Mammary epithelial cell (primary cell): Measurements from ENCODE around the gene MYO15A.

Experiments
- EZH2 ChIP-seq: IDR thresholded peaks from 2 replicates; pipeline ENCODE4 v1.6.1; 2012; ENCODE audit warnings: low read length, inconsistent platforms, borderline replicate concordance
- TF ChIP-seq, protein P1 (sequence below), 2 donors: IDR thresholded peaks in 1 of 2; conservative IDR thresholded peaks in 1 of 2; 2 replicates each; pipeline ENCODE4 v1.5.1; 2011 to 2012; ENCODE audit warnings: inconsistent platforms in 2 of 2, low read length in 2 of 2, mild to moderate bottlenecking in 2 of 2, control low read depth in 1 of 2, low read depth in 1 of 2; ENCODE audit not compliant: insufficient read depth in 1 of 2; ENCODE audit errors: extremely low read depth in 1 of 2

DNA sequence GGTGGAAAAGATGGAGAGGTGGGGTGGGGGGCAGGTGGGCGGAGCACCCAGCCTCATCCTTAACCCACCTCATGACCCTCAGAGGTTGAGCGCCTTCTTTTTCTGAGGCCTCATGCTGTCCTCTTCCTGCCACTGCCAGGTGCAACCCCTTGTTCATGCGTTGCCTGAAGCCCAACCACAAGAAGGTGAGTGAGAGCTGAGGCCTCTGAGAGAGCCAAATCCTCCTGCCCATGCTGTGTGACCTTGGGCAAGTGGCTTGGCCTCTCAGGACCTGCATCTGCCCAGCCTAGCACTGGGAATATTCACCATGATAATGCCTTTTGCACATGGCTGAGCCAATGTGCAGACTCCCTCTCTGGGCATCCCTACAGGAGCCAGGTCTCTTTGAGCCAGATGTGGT is 32.1 kb downstream of the MYO15A start:
- TF ChIP-seq, protein P1, sequence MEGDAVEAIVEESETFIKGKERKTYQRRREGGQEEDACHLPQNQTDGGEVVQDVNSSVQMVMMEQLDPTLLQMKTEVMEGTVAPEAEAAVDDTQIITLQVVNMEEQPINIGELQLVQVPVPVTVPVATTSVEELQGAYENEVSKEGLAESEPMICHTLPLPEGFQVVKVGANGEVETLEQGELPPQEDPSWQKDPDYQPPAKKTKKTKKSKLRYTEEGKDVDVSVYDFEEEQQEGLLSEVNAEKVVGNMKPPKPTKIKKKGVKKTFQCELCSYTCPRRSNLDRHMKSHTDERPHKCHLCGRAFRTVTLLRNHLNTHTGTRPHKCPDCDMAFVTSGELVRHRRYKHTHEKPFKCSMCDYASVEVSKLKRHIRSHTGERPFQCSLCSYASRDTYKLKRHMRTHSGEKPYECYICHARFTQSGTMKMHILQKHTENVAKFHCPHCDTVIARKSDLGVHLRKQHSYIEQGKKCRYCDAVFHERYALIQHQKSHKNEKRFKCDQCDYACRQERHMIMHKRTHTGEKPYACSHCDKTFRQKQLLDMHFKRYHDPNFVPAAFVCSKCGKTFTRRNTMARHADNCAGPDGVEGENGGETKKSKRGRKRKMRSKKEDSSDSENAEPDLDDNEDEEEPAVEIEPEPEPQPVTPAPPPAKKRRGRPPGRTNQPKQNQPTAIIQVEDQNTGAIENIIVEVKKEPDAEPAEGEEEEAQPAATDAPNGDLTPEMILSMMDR (conservative IDR thresholded peaks at IDR 0.05 in 1 of 2, IDR thresholded peaks at IDR 0.05 in 1 of 2; ENCODE audit: extremely low read depth in 1 of 2, insufficient read depth in 1 of 2, low read depth in 1 of 2, low read length in 2 of 2), result no peak
- TF ChIP-seq EZH2, result no peak
